Activated naive CD4-positive, alpha-beta T cell treated with anti-CD3 and anti-CD28 coated beads for 36 hours (primary cell): Measurements from ENCODE around the gene SFRP5. TPM values are rescaled to one million over a fixed set of nuclear protein-coding genes. Genes with fewer than 3 reads are reported as not detected.

ENCODE experiments used
- CTCF ChIA-PET: fragments of 350-600 bp; sonication (Branson Sonifier 250); formaldehyde crosslinking; loops from one replicate; lab custom pipeline; 2021; ENCODE audit warnings: antibody characterized with exemption; lab: Charles Lee
- DNase-seq: peaks from one replicate; pipeline ENCODE4 v3.0.0-alpha.2; 2020
- H3K27ac Mint-ChIP-seq: one replicate; pipeline ENCODE4 v1.8.0; 2021; ENCODE audit warnings: mild to moderate bottlenecking, mixed read lengths
- H3K27me3 Mint-ChIP-seq: one replicate; pipeline ENCODE4 v1.8.0; 2021; ENCODE audit warnings: low read depth, mixed read lengths
- H3K36me3 Mint-ChIP-seq: one replicate; pipeline ENCODE4 v1.8.0; 2021; ENCODE audit warnings: low read depth, mixed read lengths
- H3K4me1 Mint-ChIP-seq: one replicate; pipeline ENCODE4 v1.8.0; 2021; ENCODE audit warnings: low read depth, mixed read lengths
- H3K4me3 Mint-ChIP-seq: one replicate; pipeline ENCODE4 v1.8.0; 2021; ENCODE audit warnings: mild to moderate bottlenecking, moderate library complexity, mixed read lengths
- H3K9me3 Mint-ChIP-seq: one replicate; pipeline ENCODE4 v1.8.0; 2021; ENCODE audit warnings: mixed read lengths
- intact Hi-C: fragments of 100-400 bp; cut with micrococcal nuclease; formaldehyde crosslinking; loops from one replicate; pipeline ENCODE4 v1.15.1; 2023
- total RNA-seq, 2 experiments: library from RNA; stranded (reverse); gene quantifications; one replicate each; pipeline ENCODE4 v1.2.3, GENCODE V29; 2021

The SFRP5 gene
- total RNA-seq, 2 experiments from 2014 or later = not detected

DNA sequence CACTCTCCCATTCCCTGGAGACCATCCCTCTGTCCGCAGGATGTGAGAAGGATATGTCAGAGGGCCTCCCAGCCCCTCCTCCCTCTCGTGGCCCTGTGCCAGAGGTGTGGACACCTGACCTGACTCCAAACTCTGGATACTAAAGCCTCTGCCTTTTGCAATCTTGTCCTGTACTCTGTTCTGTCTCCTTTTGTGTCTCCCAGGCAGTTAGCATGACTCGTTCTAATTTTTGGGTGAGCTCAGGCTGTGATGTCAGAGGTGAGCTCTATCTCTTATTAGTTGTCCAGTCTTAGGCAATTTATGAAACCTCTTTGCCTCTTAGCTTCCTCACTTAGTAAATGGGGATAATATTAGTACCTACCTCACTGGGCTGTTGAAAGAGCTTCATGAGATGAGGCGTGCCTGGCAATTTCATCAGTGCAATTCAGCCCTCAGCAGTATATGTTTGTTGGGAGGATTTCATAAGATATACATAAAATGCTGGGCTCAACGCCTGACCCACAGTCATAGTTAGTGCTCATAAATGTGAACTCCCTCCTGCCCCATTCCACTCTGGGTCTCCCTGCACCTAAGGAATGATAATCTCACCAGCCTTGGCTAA lies 47.4 kb downstream of the SFRP5 start:
- Mint-ChIP-seq H3K27me3 (no peaks in the 10 kb centered on the region), H3K4me1 (no peaks in the 10 kb centered on the region), H3K9me3 (no peaks in the 10 kb centered on the region), H3K36me3 (no peaks in the 10 kb centered on the region), H3K27ac (no peak overlapping the region), H3K4me3 (no peak overlapping the region)
- CTCF ChIA-PET = interaction anchor here (1.0 to 15.1 kb wide), 8 partner anchors 8 to 153 kb away, joined by 3 to 178 read pairs (median 5); partner anchors contain the start of gene ZFYVE27
- DNase-seq = no peak
- intact Hi-C loops = no loop called here

DNA sequence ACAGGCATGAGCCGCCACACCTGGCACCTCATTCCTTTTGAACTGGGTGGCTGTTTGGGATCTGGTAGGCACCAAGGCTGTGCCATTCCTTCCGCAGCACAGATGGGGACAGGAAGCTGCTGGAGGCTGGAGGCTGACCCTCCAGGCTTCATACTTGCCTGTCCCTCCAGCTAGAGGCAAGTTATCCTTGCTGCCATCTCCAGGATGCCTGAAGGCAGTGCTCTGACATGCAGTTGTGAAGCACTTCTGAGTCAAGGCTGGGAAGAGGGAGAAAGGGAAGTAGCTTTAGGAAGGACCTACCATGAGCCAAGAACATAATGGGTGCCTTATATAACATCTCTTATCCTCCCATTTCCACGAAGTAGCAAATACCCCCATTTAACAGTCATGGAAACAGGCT lies 48.8 kb downstream of the SFRP5 start:
- no peaks in the 10 kb centered on the region for H3K36me3 Mint-ChIP-seq
- no peaks in the 10 kb centered on the region for H3K27me3 Mint-ChIP-seq
- intact Hi-C loops = no loop called here
- H3K9me3 Mint-ChIP-seq = no peaks in the 10 kb centered on the region
- CTCF ChIA-PET = interaction anchor here (0.8 to 15.1 kb wide), 4 partner anchors 9 to 19 kb away, joined by 4 to 178 read pairs (median 10); no protein-coding TSS in a partner anchor
- no peaks in the 10 kb centered on the region for H3K4me1 Mint-ChIP-seq
- DNase-seq = no peak
- H3K4me3 Mint-ChIP-seq = no peak overlapping the region
- H3K27ac Mint-ChIP-seq = no peak overlapping the region

DNA sequence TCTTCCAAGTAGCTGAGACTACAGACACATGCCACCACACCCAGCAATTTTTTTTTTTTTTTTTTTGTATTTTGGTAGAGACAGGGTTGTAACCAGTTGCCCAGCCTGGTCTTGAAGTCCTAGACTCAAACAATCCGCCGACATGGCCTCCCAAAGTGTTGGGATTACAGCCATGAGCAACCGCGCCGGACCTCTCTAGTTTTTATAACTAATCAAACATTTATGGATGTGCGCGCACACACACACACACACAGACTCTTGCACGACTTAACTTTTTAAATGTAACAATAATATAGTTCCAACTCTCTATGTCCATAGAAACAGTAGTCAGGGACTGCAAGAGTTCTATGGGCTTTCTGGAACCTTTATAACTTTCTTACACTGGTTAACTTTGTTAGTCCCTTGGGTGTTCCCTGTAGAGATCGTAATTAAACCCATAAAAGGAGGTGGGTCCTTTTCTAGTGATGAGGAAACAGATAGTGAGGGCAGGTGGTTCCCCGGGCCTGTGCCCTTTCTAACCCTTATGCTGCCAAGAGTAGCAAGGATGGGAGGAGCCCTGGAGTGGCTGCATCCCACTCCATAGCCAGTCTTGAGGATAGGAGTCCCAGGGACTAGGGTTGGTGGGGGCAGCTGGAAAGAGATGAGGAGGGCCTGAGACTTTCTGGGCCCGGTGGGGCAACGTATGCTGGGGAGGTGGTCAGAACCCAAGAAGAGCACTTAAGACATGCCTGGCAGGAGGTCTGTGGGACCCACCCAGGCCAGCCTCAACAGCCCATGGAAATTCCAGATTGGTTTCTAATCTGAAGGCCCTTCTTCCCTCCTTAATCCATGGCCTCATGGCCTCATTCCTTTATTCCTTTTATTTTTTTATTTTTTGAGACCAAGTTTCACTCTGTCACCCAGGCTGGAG lies 49.7 kb downstream of the SFRP5 start:
- H3K4me1 Mint-ChIP-seq = no peaks in the 10 kb centered on the region
- H3K4me3 Mint-ChIP-seq = no peak overlapping the region
- no peaks in the 10 kb centered on the region for H3K27me3 Mint-ChIP-seq
- H3K27ac Mint-ChIP-seq = no peak overlapping the region
- intact Hi-C loops = no loop called here
- H3K9me3 Mint-ChIP-seq = no peaks in the 10 kb centered on the region
- no peak for DNase-seq
- CTCF ChIA-PET = interaction anchor here (1.8 to 15.1 kb wide), 2 partner anchors 18 to 20 kb away, joined by 7 to 178 read pairs; no protein-coding TSS in a partner anchor
- no peaks in the 10 kb centered on the region for H3K36me3 Mint-ChIP-seq

DNA sequence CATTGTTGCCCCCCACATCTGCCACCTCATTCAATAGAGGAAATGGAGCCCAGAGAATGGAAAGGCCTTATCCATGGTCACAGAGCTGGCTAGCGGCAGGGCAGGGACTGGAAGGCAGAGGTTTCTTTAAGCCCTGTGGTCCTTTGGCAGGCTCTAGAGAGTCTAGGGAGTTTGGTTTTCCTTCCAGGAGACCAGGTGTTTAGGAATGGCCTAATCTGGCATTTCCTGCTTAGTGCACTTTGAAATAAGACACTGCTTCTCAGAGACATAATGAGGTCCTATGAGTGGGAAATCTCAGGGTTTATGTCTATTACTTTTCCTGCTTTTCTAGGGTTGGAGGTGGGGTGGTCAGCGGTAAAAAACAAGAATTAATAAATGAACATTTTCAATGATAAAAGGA lies 52.2 kb downstream of the SFRP5 start:
- CTCF ChIA-PET = interaction anchor here (5.4 kb wide), 1 partner anchor 12 kb away, joined by 23 read pairs; no protein-coding TSS in a partner anchor
- no peak for DNase-seq
- intact Hi-C loops = no loop called here
- H3K27me3 Mint-ChIP-seq = no peaks in the 10 kb centered on the region
- no peaks in the 10 kb centered on the region for H3K9me3 Mint-ChIP-seq
- H3K36me3 Mint-ChIP-seq = no peaks in the 10 kb centered on the region
- H3K4me1 Mint-ChIP-seq = peaks cover 5% of the 10 kb centered on the region
- no peak overlapping the region for H3K4me3 Mint-ChIP-seq
- H3K27ac Mint-ChIP-seq = no peak overlapping the region

DNA sequence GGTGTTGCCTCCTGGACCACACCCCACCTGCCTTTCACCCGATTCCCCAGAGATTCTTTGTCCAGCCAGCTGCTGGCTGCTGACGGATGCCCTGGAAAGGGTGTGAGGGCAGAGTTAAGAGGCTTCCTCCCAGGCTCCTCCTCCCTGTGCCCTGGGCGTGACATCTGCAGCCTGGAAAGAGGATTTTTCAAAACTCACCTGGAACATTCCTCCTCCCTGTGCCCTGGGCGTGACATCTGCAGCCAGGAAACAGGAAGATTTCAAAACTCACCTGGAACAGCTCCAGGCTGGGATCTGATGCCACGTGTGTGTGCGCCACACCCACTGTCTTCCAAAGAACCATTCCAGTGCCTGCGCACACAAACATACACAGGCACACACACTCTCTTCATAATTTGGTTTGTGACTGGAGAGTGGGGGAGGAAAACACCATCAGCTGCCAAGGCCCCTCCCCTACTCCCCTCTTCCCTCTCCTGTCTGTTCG lies 53.1 kb downstream of the SFRP5 start:
- Mint-ChIP-seq H3K4me3 (no peak overlapping the region), H3K4me1 (peaks cover 6% of the 10 kb centered on the region), H3K9me3 (no peaks in the 10 kb centered on the region), H3K36me3 (no peaks in the 10 kb centered on the region), H3K27me3 (no peaks in the 10 kb centered on the region), H3K27ac (no peak overlapping the region)
- no peak for DNase-seq
- CTCF ChIA-PET = interaction anchor here (1.2 to 5.4 kb wide), 4 partner anchors 13 to 42 kb away, joined by 3 to 23 read pairs (median 10); partner anchors contain the start of gene AVPI1
- intact Hi-C loops = no loop called here

DNA sequence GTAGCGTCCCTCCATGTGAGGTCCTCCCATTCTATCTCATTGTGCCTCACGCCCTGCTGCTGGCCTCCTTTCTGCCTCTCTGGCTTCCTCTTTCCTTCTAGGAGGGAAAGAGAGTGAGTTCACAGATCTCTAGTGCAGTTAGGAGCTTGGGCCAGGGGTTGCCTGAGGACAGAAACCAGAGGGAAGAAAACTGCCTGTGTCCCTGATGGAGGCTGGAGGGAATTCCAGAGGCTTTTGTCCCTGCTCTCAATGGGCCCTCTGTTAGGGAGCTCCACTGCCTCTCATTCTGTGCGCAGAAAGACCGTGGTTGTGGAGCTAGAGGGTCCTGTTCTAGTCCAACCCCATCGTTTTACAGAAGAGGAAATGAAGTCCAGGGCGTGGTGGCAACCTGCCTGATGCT lies 53.6 kb downstream of the SFRP5 start:
- H3K4me3 Mint-ChIP-seq = no peak overlapping the region
- no peaks in the 10 kb centered on the region for H3K27me3 Mint-ChIP-seq
- no peaks in the 10 kb centered on the region for H3K36me3 Mint-ChIP-seq
- no peak overlapping the region for H3K27ac Mint-ChIP-seq
- no peak for DNase-seq
- H3K4me1 Mint-ChIP-seq = peaks cover 6% of the 10 kb centered on the region
- CTCF ChIA-PET = interaction anchor here (1.2 to 5.4 kb wide), 4 partner anchors 13 to 41 kb away, joined by 3 to 23 read pairs (median 10); partner anchors contain the start of gene AVPI1
- intact Hi-C loops = no loop called here
- H3K9me3 Mint-ChIP-seq = no peaks in the 10 kb centered on the region

DNA sequence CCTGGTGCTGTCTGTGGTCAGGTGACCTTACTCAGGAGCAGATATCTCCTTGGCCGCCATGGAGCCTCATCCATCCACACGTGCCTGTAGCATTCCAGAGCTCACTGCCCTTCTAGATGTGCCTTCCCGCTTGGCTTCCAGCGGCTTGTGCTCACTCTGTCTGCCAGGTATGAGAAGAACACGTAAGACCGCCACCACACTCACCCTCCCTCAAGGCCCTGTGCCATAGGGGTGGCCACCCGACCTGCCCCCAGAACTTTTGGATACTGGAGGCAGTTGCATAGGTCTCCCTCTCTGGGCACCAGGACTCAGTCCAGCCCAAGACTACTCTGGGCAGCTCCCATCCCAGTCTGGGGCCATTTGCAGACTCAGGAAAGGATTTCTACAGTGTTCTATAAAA lies 54.2 kb downstream of the SFRP5 start:
- H3K27ac Mint-ChIP-seq = no peak overlapping the region
- no peaks in the 10 kb centered on the region for H3K36me3 Mint-ChIP-seq
- intact Hi-C loops = no loop called here
- peaks cover 4% of the 10 kb centered on the region for H3K27me3 Mint-ChIP-seq
- CTCF ChIA-PET = interaction anchor here (1.0 to 5.4 kb wide), 5 partner anchors 9 to 31 kb away, joined by 3 to 23 read pairs (median 5); partner anchors contain the start of gene AVPI1
- no peak overlapping the region for H3K4me3 Mint-ChIP-seq
- DNase-seq = no peak
- H3K4me1 Mint-ChIP-seq = peaks cover 11% of the 10 kb centered on the region
- no peaks in the 10 kb centered on the region for H3K9me3 Mint-ChIP-seq

Other genes starting within 250 kb of the SFRP5 start
- under 1 TPM in 1 of 2 experiments, not detected in 1; 0.26 TPM for gene ANKRD2, start 199.2 kb downstream of the SFRP5 start, total RNA-seq
- not detected for gene HOGA1, start 187.6 kb downstream of the SFRP5 start, total RNA-seq
- gene C10orf62, start 182.3 kb downstream of the SFRP5 start, total RNA-seq = not detected
- 10 to 100 TPM; 10.7 TPM for gene MORN4, start 138.5 kb downstream of the SFRP5 start, total RNA-seq
- gene PI4K2A, start 131.3 kb downstream of the SFRP5 start, total RNA-seq = 1 to 10 TPM; 8.9 to 9.4 TPM
- 1 to 10 TPM; 1.5 to 1.9 TPM for gene AVPI1, start 84.8 kb downstream of the SFRP5 start, total RNA-seq
- gene MARVELD1, start 58.3 kb downstream of the SFRP5 start, total RNA-seq = 1 to 10 TPM; 2.7 to 3.4 TPM
- 10 to 100 TPM; 18.0 to 18.4 TPM for gene ZFYVE27, start 34.9 kb downstream of the SFRP5 start, total RNA-seq
- gene GOLGA7B, start 77.8 kb upstream of the SFRP5 start, total RNA-seq = under 1 TPM; 0.25 to 0.31 TPM